Naive thymus-derived CD8-positive, alpha-beta T cell (primary cell): Measurements from ENCODE around the gene IRS2. TPM values are rescaled to one million over a fixed set of nuclear protein-coding genes. Genes with fewer than 3 reads are reported as not detected.

ENCODE experiments used
- ATAC-seq, 2 donors: fragments of 150-1000 bp; cut with Tn5 transposase in 1 of 2; sonication (Bioruptor Pico), chemical (Tn5 transposase) in 1 of 2; 1 replicate in 1 of 2; 2 replicates in 1 of 2; pipeline ENCODE4 v1.10.0; 2021; ENCODE audit warnings: mild to moderate bottlenecking in 2 of 2, moderate library complexity in 2 of 2
- POLR2A ChIA-PET: fragments of 350-600 bp; sonication (Branson Sonifier 250); formaldehyde crosslinking; loops from one replicate; lab custom pipeline; 2021; ENCODE audit warnings: antibody characterized with exemption; lab: Charles Lee
- DNase-seq, 10 donors: peaks; one replicate each; pipeline versions ENCODE4 v3.0.0 to v3.0.0-alpha.2; 2020 to 2022
- H3K27ac Mint-ChIP-seq, 10 donors: one replicate each; pipeline ENCODE4 v1.8.0; 2020 to 2022; ENCODE audit warnings: mild to moderate bottlenecking in 10 of 10, mixed read lengths in 10 of 10, moderate library complexity in 4 of 10, inconsistent platforms in 1 of 10
- H3K27me3 Mint-ChIP-seq, 5 donors: one replicate each; pipeline ENCODE4 v1.8.0; 2021 to 2022; ENCODE audit warnings: mixed read lengths in 5 of 5
- H3K36me3 Mint-ChIP-seq, 3 donors: one replicate each; pipeline ENCODE4 v1.8.0; 2020 to 2022; ENCODE audit warnings: mixed read lengths in 3 of 3, mild to moderate bottlenecking in 2 of 3, inconsistent platforms in 1 of 3
- H3K4me1 Mint-ChIP-seq, 4 donors: one replicate each; pipeline ENCODE4 v1.8.0; 2021 to 2022; ENCODE audit warnings: mixed read lengths in 4 of 4
- H3K4me3 Mint-ChIP-seq, 10 donors: one replicate each; pipeline ENCODE4 v1.8.0; 2020 to 2022; ENCODE audit warnings: mild to moderate bottlenecking in 10 of 10, mixed read lengths in 10 of 10, moderate library complexity in 6 of 10, inconsistent platforms in 1 of 10
- H3K9me3 Mint-ChIP-seq, 9 donors: one replicate each; pipeline ENCODE4 v1.8.0; 2020 to 2022; ENCODE audit warnings: mixed read lengths in 9 of 9, mild to moderate bottlenecking in 3 of 9, inconsistent platforms in 1 of 9, moderate library complexity in 1 of 9
- polyA plus RNA-seq, 3 donors: library from polyadenylated mRNA; unstranded; fragments of 300-500 nt; fragmentation: Illumina TruSeq; gene quantifications; one replicate each; pipeline ENCODE4 v1.2.3, GENCODE V29; 2021
- total RNA-seq, 8 experiments: library from RNA in 2 of 8; stranded (reverse) in 2 of 8; gene quantifications; one replicate each; pipeline ENCODE4 v1.2.3 and lab custom pipeline; 2021 to 2026

The IRS2 gene
- total and polyA plus RNA-seq, 5 experiments from 2014 or later = 2.1 to 21.5 (median 2.9) TPM

GRCh38 chr13:109794095-109794494, 7.7 kb upstream of the IRS2 start:
- H3K4me3 Mint-ChIP-seq = no peak overlapping the region
- H3K27ac Mint-ChIP-seq = peak overlapping the region in 1 of 10 donors; percentile 27
- DNase-seq (no peak), ATAC-seq (no peak)
- no peaks in the 10 kb centered on the region for H3K9me3 Mint-ChIP-seq
- no peaks in the 10 kb centered on the region for H3K36me3 Mint-ChIP-seq
- POLR2A ChIA-PET = no interaction called here
- H3K27me3 Mint-ChIP-seq = peaks cover 13 to 29% (median 26%) of the 10 kb centered on the region in 5 donors
- peaks cover 8 to 12% (median 9%) of the 10 kb centered on the region in 4 donors for H3K4me1 Mint-ChIP-seq

DNA sequence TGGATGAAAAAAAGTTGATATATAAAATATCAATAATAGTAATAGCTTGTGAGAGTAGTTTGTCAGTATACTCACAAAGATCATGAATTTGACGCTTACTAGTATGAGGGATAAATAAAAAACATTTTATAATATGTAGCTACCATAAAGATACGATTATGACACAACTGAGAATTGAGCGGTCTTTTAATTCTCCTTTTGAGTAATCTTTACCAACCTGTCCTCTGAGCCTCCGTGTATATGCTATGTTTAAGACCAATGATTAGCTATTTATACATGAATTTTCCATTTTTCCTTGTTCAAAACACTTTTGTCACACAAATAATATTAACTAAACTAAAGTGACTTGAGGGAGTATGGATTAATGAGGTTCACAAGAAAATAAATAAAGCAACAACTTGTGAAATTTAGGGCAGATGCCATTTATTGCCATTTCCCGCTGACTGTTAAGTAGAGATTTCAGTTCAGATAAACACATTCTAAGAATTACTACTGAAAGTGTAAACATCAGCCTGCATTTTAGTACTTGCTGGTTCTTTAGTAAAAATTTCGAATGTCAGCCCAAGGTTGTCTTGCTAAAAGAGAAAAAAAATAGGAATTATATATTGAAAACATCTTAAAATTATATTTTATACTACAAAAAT, 6.2 kb upstream of the IRS2 start:
- peaks cover 12 to 24% (median 22%) of the 10 kb centered on the region in 5 donors for H3K27me3 Mint-ChIP-seq
- ATAC-seq = no peak
- POLR2A ChIA-PET = no interaction called here

DNA sequence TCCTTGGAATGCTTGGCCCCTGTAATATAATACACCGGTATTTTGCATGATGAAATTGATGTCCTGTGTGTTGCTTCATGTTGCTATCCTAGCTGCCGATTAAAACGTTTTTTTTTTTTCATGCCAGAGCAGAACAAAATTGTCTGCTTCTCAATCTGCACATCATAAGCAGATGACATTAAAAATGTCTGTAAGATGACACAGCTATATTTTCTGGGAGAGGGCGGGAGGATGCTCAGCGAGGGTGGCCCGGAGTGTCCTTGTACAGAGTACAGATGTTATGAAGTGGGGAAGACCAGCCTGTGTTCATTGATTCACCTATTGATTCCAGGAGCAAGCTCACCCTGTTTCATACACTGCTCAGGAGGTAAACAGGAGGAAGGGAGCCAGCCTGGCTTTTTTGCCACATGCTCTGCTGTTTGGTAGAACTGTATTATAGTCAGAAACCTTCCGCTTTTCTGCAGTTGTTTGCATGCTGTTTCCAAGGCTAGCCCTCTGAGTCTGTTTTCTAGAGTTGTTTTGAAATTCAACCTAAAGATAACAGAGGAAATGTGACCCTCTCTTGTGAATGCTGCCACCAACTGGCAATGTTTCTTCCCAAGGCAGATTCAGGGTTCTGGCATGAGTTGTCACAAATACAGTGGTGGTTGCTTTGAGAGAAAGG, 4.7 kb upstream of the IRS2 start:
- Mint-ChIP-seq H3K4me1 (peaks cover 13 to 23% (median 20%) of the 10 kb centered on the region in 4 donors), H3K4me3 (no peak overlapping the region), H3K27me3 (peaks cover 4 to 13% (median 9%) of the 10 kb centered on the region in 5 donors), H3K9me3 (no peaks in the 10 kb centered on the region), H3K36me3 (no peaks in the 10 kb centered on the region), H3K27ac (peak overlapping the region in 5 of 10 donors; percentile 0 to 29 (median 19))
- peak in 1 of 2 donors; percentile 11 for ATAC-seq
- POLR2A ChIA-PET = no interaction called here
- peak in 8 of 10 donors; percentile 30 to 73 (median 48) for DNase-seq

More for the DNA sequence above, 6.2 kb upstream of the IRS2 start:
- Mint-ChIP-seq H3K36me3 (no peaks in the 10 kb centered on the region), H3K27ac (no peak overlapping the region), H3K9me3 (no peaks in the 10 kb centered on the region), H3K4me3 (no peak overlapping the region), H3K4me1 (peaks cover 13 to 23% (median 20%) of the 10 kb centered on the region in 4 donors)
- DNase-seq = no peak

- DNase-seq (no peak), ATAC-seq (no peak)
- Mint-ChIP-seq H3K4me1 (peaks cover 13 to 23% (median 19%) of the 10 kb centered on the region in 4 donors), H3K27ac (no peak overlapping the region), H3K4me3 (no peak overlapping the region), H3K27me3 (peaks cover 0 to 5% (median 1%) of the 10 kb centered on the region in 5 donors), H3K36me3 (no peaks in the 10 kb centered on the region), H3K9me3 (no peaks in the 10 kb centered on the region)
- POLR2A ChIA-PET = no interaction called here
These were observed 3.7 kb upstream of the IRS2 start for GRCh38 chr13:109790086-109790485.

GRCh38 chr13:109789262-109789661, 2.9 kb upstream of the IRS2 start:
- Mint-ChIP-seq H3K4me3 (peak overlapping the region in 1 of 10 donors; percentile 1), H3K4me1 (peaks cover 13 to 23% (median 19%) of the 10 kb centered on the region in 4 donors), H3K36me3 (no peaks in the 10 kb centered on the region), H3K27me3 (peaks cover 0 to 5% (median 0%) of the 10 kb centered on the region in 5 donors), H3K27ac (peak overlapping the region in 8 of 10 donors; percentile 3 to 94 (median 54)), H3K9me3 (no peaks in the 10 kb centered on the region)
- no peak for DNase-seq
- POLR2A ChIA-PET = no interaction called here
- ATAC-seq = no peak

- H3K4me3 Mint-ChIP-seq = peak overlapping the region in 9 of 10 donors; percentile 32 to 84 (median 47)
- H3K27ac Mint-ChIP-seq = peak overlapping the region; percentile 16 to 94 (median 68)
- DNase-seq = peak in 3 of 10 donors; percentile 12 to 36 (median 35)
- H3K36me3 Mint-ChIP-seq = no peaks in the 10 kb centered on the region
- H3K27me3 Mint-ChIP-seq = peaks cover 0 to 5% (median 0%) of the 10 kb centered on the region in 5 donors
- H3K4me1 Mint-ChIP-seq = peaks cover 13 to 23% (median 19%) of the 10 kb centered on the region in 4 donors
- no peaks in the 10 kb centered on the region for H3K9me3 Mint-ChIP-seq
- peak in 1 of 2 donors; percentile 1 for ATAC-seq
- POLR2A ChIA-PET = no interaction called here
These were observed 2.2 kb upstream of the IRS2 start for GRCh38 chr13:109788372-109789111.

GRCh38 chr13:109787135-109787954, 962 bp upstream of the IRS2 start:
- POLR2A ChIA-PET = no interaction called here
- peak overlapping the region; percentile 72 to 91 (median 82) for H3K4me3 Mint-ChIP-seq
- peak overlapping the region in 8 of 10 donors; percentile 40 to 94 (median 82) for H3K27ac Mint-ChIP-seq
- peaks cover 15 to 29% (median 19%) of the 10 kb centered on the region in 4 donors for H3K4me1 Mint-ChIP-seq
- H3K36me3 Mint-ChIP-seq = peaks cover 0 to 3% (median 0%) of the 10 kb centered on the region in 3 donors
- peaks cover 0 to 3% (median 0%) of the 10 kb centered on the region in 5 donors for H3K27me3 Mint-ChIP-seq
- H3K9me3 Mint-ChIP-seq = no peaks in the 10 kb centered on the region
- ATAC-seq = peak in 1 of 2 donors; percentile 6
- DNase-seq = peak in 9 of 10 donors; percentile 27 to 75 (median 46)

GRCh38 chr13:109785892-109786450, 412 bp downstream of the IRS2 start:
- POLR2A ChIA-PET = no interaction called here
- Mint-ChIP-seq H3K27me3 (no peaks in the 10 kb centered on the region), H3K27ac (peak overlapping the region in 8 of 10 donors; percentile 37 to 95 (median 82)), H3K9me3 (no peaks in the 10 kb centered on the region), H3K36me3 (peaks cover 0 to 9% (median 6%) of the 10 kb centered on the region in 3 donors), H3K4me3 (peak overlapping the region; percentile 65 to 83 (median 76)), H3K4me1 (peaks cover 10 to 30% (median 22%) of the 10 kb centered on the region in 4 donors)
- DNase-seq = peak in 2 of 10 donors; percentile 44 to 71
- peak; percentile 30 to 33 for ATAC-seq

GRCh38 chr13:109785141-109785891, 1.1 kb downstream of the IRS2 start:
- Mint-ChIP-seq H3K9me3 (no peaks in the 10 kb centered on the region), H3K27me3 (no peaks in the 10 kb centered on the region), H3K36me3 (peaks cover 0 to 13% (median 6%) of the 10 kb centered on the region in 3 donors), H3K4me1 (peaks cover 13 to 34% (median 26%) of the 10 kb centered on the region in 4 donors), H3K27ac (peak overlapping the region; percentile 37 to 91 (median 70)), H3K4me3 (peak overlapping the region; percentile 69 to 85 (median 78))
- POLR2A ChIA-PET = no interaction called here
- DNase-seq = peak; percentile 8 to 73 (median 44)
- ATAC-seq = peak in 1 of 2 donors; percentile 6

GRCh38 chr13:109784590-109785140, 1.7 kb downstream of the IRS2 start:
- Mint-ChIP-seq H3K4me1 (peaks cover 19 to 40% (median 32%) of the 10 kb centered on the region in 4 donors), H3K27me3 (no peaks in the 10 kb centered on the region), H3K27ac (peak overlapping the region in 8 of 10 donors; percentile 37 to 89 (median 74)), H3K4me3 (peak overlapping the region; percentile 69 to 85 (median 75)), H3K36me3 (peaks cover 0 to 13% (median 6%) of the 10 kb centered on the region in 3 donors), H3K9me3 (no peaks in the 10 kb centered on the region)
- ATAC-seq (peak; percentile 11 to 17), DNase-seq (peak; percentile 38 to 79 (median 68))
- POLR2A ChIA-PET = no interaction called here
